Measurements from ENCODE around the gene SLC18A3. TPM values are rescaled to one million over a fixed set of nuclear protein-coding genes. Genes with fewer than 3 reads are reported as not detected.

The SLC18A3 gene
- total RNA-seq, 1 donor from 2014 or later = not detected

- peaks cover 8% of the 10 kb centered on the region for H3K4me1 Mint-ChIP-seq (ENCODE audit: low read depth)
- H3K9me3 Mint-ChIP-seq = peaks cover 3% of the 10 kb centered on the region
- H3K27ac Mint-ChIP-seq = no peak overlapping the region
- intact Hi-C loops (cut with micrococcal nuclease) = no loop called here
- H3K27me3 Mint-ChIP-seq (ENCODE audit: insufficient read depth) = peaks cover 60% of the 10 kb centered on the region
- no peak for DNase-seq (ENCODE audit: low spot score)
- peaks cover 2% of the 10 kb centered on the region for H3K36me3 Mint-ChIP-seq (ENCODE audit: low read depth)
- no peak overlapping the region for H3K4me3 Mint-ChIP-seq
Measured at GRCh38 chr10:49609283-49610113, 612 bp upstream of the SLC18A3 start.

DNA sequence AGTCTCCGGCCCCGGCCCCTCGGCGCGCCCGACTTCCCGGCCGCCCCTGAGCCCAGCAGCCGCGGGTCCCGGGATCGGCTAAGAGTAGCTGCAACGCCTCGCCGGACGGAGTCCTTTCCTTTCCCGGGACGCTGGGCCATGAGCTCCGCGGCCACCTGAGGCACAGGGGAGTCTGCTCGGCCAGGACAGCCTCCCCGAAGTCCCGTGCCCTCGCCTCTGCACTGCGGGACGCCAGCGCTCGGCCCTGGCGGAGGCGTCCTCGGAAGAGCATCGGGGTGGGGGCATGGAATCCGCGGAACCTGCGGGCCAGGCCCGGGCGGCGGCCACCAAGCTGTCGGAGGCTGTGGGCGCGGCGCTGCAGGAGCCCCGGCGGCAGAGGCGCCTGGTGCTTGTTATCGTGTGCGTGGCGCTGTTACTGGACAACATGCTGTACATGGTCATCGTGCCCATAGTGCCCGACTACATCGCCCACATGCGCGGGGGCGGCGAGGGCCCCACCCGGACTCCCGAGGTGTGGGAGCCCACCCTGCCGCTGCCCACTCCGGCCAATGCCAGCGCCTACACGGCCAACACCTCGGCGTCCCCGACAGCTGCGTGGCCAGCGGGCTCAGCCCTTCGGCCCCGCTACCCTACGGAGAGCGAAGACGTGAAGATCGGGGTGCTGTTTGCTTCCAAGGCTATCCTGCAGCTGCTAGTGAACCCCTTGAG, 502 bp downstream of the SLC18A3 start:
- no peak for DNase-seq (ENCODE audit: low spot score)
- intact Hi-C loops (cut with micrococcal nuclease) = no loop called here
- Mint-ChIP-seq H3K4me3 (no peak overlapping the region), H3K36me3 (ENCODE audit: low read depth) (peaks cover 2% of the 10 kb centered on the region), H3K27me3 (ENCODE audit: insufficient read depth) (peaks cover 61% of the 10 kb centered on the region), H3K4me1 (ENCODE audit: low read depth) (peaks cover 8% of the 10 kb centered on the region), H3K9me3 (peaks cover 3% of the 10 kb centered on the region), H3K27ac (no peak overlapping the region)

DNA sequence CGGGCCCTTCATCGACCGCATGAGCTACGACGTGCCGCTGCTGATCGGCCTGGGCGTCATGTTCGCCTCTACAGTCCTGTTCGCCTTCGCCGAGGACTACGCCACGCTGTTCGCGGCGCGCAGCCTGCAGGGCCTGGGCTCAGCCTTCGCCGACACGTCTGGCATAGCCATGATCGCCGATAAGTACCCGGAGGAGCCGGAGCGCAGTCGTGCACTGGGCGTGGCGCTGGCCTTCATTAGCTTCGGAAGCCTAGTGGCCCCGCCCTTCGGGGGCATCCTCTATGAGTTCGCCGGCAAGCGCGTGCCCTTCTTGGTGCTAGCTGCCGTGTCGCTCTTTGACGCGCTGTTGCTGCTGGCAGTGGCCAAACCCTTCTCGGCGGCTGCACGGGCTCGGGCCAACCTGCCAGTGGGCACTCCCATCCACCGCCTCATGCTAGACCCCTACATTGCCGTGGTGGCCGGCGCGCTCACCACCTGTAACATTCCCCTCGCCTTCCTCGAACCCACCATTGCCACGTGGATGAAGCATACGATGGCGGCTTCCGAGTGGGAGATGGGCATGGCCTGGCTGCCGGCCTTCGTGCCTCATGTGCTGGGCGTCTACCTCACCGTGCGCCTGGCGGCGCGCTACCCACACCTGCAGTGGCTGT, 1.2 kb downstream of the SLC18A3 start:
- peak overlapping the region; percentile 59 for H3K27ac Mint-ChIP-seq
- peaks cover 2% of the 10 kb centered on the region for H3K36me3 Mint-ChIP-seq (ENCODE audit: low read depth)
- no peak overlapping the region for H3K4me3 Mint-ChIP-seq
- no peak for DNase-seq (ENCODE audit: low spot score)
- intact Hi-C loops (cut with micrococcal nuclease) = no loop called here
- H3K27me3 Mint-ChIP-seq (ENCODE audit: insufficient read depth) = peaks cover 64% of the 10 kb centered on the region
- peaks cover 3% of the 10 kb centered on the region for H3K9me3 Mint-ChIP-seq
- peaks cover 8% of the 10 kb centered on the region for H3K4me1 Mint-ChIP-seq (ENCODE audit: low read depth)

DNA sequence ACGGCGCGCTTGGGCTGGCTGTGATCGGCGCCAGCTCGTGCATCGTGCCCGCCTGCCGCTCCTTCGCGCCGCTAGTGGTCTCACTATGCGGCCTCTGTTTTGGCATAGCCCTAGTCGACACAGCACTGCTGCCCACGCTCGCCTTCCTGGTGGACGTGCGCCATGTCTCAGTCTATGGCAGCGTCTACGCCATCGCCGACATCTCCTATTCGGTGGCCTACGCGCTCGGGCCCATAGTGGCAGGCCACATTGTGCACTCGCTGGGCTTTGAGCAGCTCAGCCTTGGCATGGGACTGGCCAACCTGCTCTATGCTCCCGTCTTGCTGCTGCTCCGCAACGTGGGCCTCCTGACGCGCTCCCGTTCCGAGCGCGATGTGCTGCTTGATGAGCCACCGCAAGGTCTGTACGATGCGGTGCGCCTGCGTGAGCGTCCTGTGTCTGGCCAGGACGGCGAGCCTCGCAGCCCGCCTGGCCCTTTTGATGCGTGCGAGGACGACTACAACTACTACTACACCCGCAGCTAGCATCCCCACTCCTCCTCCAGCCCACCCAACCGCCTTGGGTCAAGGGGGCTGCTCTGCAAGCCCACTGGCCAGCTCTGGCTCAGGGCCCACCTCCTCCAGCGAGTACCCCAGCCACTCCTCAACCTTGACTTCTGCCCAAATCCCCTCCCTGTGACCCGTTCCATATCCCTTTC, 1.9 kb downstream of the SLC18A3 start:
- Mint-ChIP-seq H3K4me1 (ENCODE audit: low read depth) (peaks cover 4% of the 10 kb centered on the region), H3K4me3 (no peak overlapping the region), H3K36me3 (ENCODE audit: low read depth) (peaks cover 2% of the 10 kb centered on the region), H3K9me3 (peaks cover 3% of the 10 kb centered on the region), H3K27me3 (ENCODE audit: insufficient read depth) (peaks cover 66% of the 10 kb centered on the region), H3K27ac (peak overlapping the region; percentile 59)
- intact Hi-C loops (cut with micrococcal nuclease) = no loop called here
- DNase-seq (ENCODE audit: low spot score) = no peak

DNA sequence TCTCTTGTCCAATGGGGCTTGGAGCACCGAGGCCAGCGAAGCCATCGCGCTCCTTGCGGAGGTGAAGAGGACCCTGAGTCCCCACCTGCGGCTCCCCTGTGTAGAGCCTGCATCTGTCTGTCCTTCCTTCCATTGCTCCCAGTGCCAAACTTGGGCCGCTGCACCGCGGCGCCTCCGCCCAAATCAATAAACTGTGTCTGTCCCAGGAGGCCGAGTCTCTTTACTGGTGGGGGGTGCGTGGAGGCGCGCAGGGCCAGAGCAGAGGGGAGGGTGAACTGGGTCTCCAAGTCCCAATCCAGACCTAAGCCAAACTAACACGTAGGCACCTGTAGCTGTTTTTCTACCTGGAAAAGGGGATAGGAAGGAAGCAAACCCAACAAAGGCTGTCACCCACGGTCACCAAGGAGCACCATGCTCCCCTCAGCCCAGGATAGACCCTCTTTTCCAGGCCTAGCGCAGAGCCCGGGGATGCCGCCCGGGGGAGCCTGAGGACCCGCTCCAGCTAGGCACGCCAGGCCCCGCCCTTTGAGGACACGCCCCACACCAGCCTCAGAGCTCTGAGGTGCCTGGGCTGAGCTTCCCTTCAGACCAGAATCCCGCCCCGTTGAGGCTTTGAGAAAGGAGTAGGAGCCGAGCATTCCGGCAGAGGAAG, 2.5 kb downstream of the SLC18A3 start:
- Mint-ChIP-seq H3K4me1 (ENCODE audit: low read depth) (no peaks in the 10 kb centered on the region), H3K27ac (peak overlapping the region; percentile 36), H3K9me3 (peaks cover 3% of the 10 kb centered on the region), H3K27me3 (ENCODE audit: insufficient read depth) (peaks cover 65% of the 10 kb centered on the region), H3K4me3 (no peak overlapping the region), H3K36me3 (ENCODE audit: low read depth) (peaks cover 2% of the 10 kb centered on the region)
- DNase-seq (ENCODE audit: low spot score) = no peak
- intact Hi-C loops (cut with micrococcal nuclease) = no loop called here

DNA sequence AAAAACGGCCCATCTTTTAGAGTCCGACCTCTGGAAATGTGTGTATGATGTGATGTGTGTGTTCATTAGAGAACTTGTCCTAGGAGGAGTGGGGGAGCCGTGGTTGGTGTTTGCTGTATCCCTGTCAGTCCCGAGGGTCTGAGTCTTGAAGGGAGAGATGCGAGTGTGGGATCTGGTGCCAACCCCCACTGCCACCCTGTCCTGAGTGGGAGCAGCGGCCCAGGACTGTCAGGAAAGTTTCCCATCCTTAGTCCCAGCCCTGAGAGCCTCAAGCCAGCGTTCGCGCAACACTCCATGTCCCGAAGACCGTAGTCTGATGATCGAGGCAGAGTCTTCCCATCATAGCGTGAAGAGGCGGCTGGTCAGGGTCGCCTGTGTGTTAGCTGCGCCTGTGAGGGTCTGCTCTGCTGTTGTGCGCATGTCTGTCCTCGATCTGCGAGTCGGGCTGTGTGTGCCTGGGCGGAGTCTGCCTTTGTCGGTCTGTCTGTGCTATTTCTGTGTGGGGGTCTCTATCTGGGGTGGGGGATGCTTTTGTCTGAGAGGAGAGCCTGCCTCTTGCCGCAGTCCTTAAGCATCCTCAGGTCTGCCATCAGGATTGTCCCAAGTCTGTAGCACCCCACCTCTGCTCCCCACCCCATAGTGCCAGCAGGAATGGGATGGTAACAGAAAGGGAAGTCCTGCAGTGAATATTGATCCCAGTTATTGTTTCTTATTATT, 3.2 kb downstream of the SLC18A3 start:
- no peak overlapping the region for H3K4me3 Mint-ChIP-seq
- H3K4me1 Mint-ChIP-seq (ENCODE audit: low read depth) = no peaks in the 10 kb centered on the region
- no peak for DNase-seq (ENCODE audit: low spot score)
- intact Hi-C loops (cut with micrococcal nuclease) = no loop called here
- peaks cover 3% of the 10 kb centered on the region for H3K9me3 Mint-ChIP-seq
- H3K27ac Mint-ChIP-seq = no peak overlapping the region
- no peaks in the 10 kb centered on the region for H3K36me3 Mint-ChIP-seq (ENCODE audit: low read depth)
- peaks cover 62% of the 10 kb centered on the region for H3K27me3 Mint-ChIP-seq (ENCODE audit: insufficient read depth)

DNA sequence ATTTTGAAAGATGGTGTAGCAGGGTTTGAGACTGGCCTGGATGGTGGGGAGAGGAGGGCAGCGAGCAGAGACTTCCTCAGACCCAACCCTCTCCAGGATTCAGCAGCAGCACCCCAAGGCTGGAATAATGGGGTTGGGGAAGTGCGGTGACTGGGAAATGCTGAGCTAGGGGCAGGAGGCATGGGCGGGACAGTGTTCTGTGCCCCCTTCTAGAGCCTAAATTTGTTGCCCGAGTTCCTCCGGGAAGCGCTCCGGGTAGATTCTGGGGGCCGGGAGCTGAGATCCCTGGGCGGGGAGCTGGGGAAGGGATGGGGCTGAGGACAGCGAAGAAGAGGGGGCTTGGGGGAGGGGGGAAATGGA, 3.8 kb downstream of the SLC18A3 start, which contains the start of gene CHAT:
Gene CHAT, plus strand, starts transcription at position 156 of the 360 bp plus-strand sequence. Its CDS starts 153 bp downstream, at position 309.
- no peak within 1 kb of the TSS for H3K4me3 Mint-ChIP-seq
- no peaks in the 10 kb centered on the region for H3K36me3 Mint-ChIP-seq (ENCODE audit: low read depth)
- peaks cover 57% of the 10 kb centered on the region for H3K27me3 Mint-ChIP-seq (ENCODE audit: insufficient read depth)
- no peak for DNase-seq (ENCODE audit: low spot score)
- intact Hi-C loops (cut with micrococcal nuclease) = no loop called here
- H3K27ac Mint-ChIP-seq = no peak within 1 kb of the TSS
- peaks cover 3% of the 10 kb centered on the region for H3K9me3 Mint-ChIP-seq
- H3K4me1 Mint-ChIP-seq (ENCODE audit: low read depth) = no peaks in the 10 kb centered on the region

DNA sequence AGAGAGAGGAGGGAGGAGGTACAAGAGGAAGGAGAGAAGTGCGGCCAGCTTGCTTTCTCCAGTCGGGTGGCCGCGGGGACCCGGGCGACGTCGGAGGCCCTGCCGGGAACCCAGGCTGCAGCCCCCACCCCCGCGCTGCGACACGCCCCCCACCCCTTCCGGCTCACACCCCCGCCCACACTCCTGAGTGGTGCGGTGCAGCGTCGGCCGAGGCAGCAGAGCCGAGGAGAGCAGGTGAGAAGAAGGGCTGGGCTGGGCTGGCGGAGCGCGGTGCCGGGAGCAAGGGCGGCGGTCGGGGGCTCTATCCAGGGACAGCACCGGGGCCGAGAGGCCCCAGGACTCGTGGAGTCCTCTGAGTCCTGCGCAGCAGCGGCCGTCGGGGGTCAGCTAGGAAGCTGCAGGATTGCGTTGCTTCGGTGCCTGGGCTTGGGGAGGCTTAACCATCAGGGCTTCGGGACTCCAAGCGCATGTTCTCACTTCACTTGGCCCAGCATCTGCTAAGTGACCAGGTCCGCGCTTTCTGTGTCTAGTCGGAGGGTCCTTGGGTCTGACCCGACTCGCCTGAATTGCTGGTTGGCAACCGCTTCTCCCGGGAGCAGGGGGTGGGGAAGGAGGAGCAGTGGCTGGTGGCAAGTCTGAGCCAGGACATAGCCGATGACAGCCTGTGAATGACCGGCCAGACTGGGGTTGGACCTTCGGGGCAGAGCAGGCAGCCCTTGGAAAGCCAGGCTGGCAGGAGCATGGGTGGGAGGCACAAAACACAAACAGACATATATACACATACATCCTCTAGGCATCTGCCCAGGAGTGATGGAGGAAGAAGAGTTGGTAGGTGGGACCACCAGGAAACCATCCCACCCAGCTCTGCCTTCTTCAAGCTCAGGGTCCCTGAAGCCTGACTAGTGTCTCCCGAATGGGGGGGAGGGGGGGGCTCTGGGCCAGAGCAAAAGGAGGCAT, 4.4 kb downstream of the SLC18A3 start:
- no peaks in the 10 kb centered on the region for H3K36me3 Mint-ChIP-seq (ENCODE audit: low read depth)
- H3K9me3 Mint-ChIP-seq = peaks cover 3% of the 10 kb centered on the region
- DNase-seq (ENCODE audit: low spot score) = no peak
- no peak overlapping the region for H3K27ac Mint-ChIP-seq
- peaks cover 52% of the 10 kb centered on the region for H3K27me3 Mint-ChIP-seq (ENCODE audit: insufficient read depth)
- no peak overlapping the region for H3K4me3 Mint-ChIP-seq
- intact Hi-C loops (cut with micrococcal nuclease) = no loop called here
- H3K4me1 Mint-ChIP-seq (ENCODE audit: low read depth) = no peaks in the 10 kb centered on the region

DNA sequence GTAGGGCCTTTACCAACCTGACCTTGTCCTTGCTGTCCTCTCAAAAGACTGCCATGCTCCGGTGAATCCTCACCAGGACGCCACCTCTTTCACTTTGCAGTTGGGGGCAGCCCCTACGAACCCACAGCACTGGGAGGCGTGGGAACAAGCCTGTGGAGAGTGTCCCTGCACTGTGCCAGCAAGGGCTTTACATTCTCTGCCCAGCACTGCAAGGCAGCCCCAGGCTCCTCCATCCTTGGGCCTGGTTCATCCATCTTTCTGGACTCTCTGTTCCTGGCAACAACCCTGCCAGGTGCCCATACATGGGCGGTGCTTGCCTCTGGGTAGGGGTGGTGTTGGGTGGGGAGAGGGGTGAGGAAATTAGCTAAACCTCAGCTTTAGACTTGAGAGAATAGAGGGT, 5.1 kb downstream of the SLC18A3 start:
- DNase-seq (ENCODE audit: low spot score) = no peak
- H3K27me3 Mint-ChIP-seq (ENCODE audit: insufficient read depth) = peaks cover 55% of the 10 kb centered on the region
- intact Hi-C loops (cut with micrococcal nuclease) = no loop called here
- no peak overlapping the region for H3K4me3 Mint-ChIP-seq
- no peak overlapping the region for H3K27ac Mint-ChIP-seq
- H3K36me3 Mint-ChIP-seq (ENCODE audit: low read depth) = no peaks in the 10 kb centered on the region
- peaks cover 3% of the 10 kb centered on the region for H3K9me3 Mint-ChIP-seq
- H3K4me1 Mint-ChIP-seq (ENCODE audit: low read depth) = no peaks in the 10 kb centered on the region

- H3K36me3 Mint-ChIP-seq (ENCODE audit: low read depth) = no peaks in the 10 kb centered on the region
- no peaks in the 10 kb centered on the region for H3K4me1 Mint-ChIP-seq (ENCODE audit: low read depth)
- intact Hi-C loops (cut with micrococcal nuclease) = no loop called here
- peaks cover 55% of the 10 kb centered on the region for H3K27me3 Mint-ChIP-seq (ENCODE audit: insufficient read depth)
- no peak overlapping the region for H3K4me3 Mint-ChIP-seq
- peaks cover 3% of the 10 kb centered on the region for H3K9me3 Mint-ChIP-seq
- no peak overlapping the region for H3K27ac Mint-ChIP-seq
- DNase-seq (ENCODE audit: low spot score) = no peak
Measured at GRCh38 chr10:49615721-49616120, 5.6 kb downstream of the SLC18A3 start.

GRCh38 chr10:49616421-49617101, 6.5 kb downstream of the SLC18A3 start:
- no peaks in the 10 kb centered on the region for H3K4me1 Mint-ChIP-seq (ENCODE audit: low read depth)
- peaks cover 3% of the 10 kb centered on the region for H3K9me3 Mint-ChIP-seq
- H3K27ac Mint-ChIP-seq = no peak overlapping the region
- DNase-seq (ENCODE audit: low spot score) = no peak
- intact Hi-C loops (cut with micrococcal nuclease) = no loop called here
- H3K36me3 Mint-ChIP-seq (ENCODE audit: low read depth) = no peaks in the 10 kb centered on the region
- H3K4me3 Mint-ChIP-seq = no peak overlapping the region
- peaks cover 47% of the 10 kb centered on the region for H3K27me3 Mint-ChIP-seq (ENCODE audit: insufficient read depth)

All from activated T-helper 1 cell treated with anti-CD3 and anti-CD28 coated beads, Interleukin-12 subunit alpha, Interleukin-12 subunit beta, Interleukin-2, Interleukin-4 antibody, amounts not matched to agents 30 ng/mL and 10 ng/mL and 1 ng/mL, durations not matched to agents 14 hours and 24 hours and 36 hours (primary cell).